ENCODE measurements around the gene RESP18.

RESP18 gene

GRCh38 chr2:219308142-219309101 lies 24.1 kb downstream of the RESP18 start:
- Mint-ChIP-seq H3K9me3 (no peaks in the 10 kb centered on the region), H3K27me3 (ENCODE audit: low read depth) (peaks cover 48% of the 10 kb centered on the region), H3K27ac (no peak overlapping the region), H3K4me3 (no peak overlapping the region), H3K4me1 (ENCODE audit: low read depth) (no peaks in the 10 kb centered on the region), H3K36me3 (ENCODE audit: low read depth) (no peaks in the 10 kb centered on the region)
- peak; percentile 59 for DNase-seq (ENCODE audit: low spot score)

- Mint-ChIP-seq H3K4me3 (no peak overlapping the region), H3K9me3 (no peaks in the 10 kb centered on the region), H3K27me3 (ENCODE audit: low read depth) (peaks cover 54% of the 10 kb centered on the region), H3K36me3 (ENCODE audit: low read depth) (no peaks in the 10 kb centered on the region), H3K4me1 (ENCODE audit: low read depth) (no peaks in the 10 kb centered on the region), H3K27ac (no peak overlapping the region)
- no peak for DNase-seq (ENCODE audit: low spot score)
Measured at GRCh38 chr2:219306047-219306446, 26.5 kb downstream of the RESP18 start.

GRCh38 chr2:219304223-219304622 lies 28.3 kb downstream of the RESP18 start:
- H3K27me3 Mint-ChIP-seq (ENCODE audit: low read depth) = peaks cover 49% of the 10 kb centered on the region
- H3K9me3 Mint-ChIP-seq = no peaks in the 10 kb centered on the region
- no peaks in the 10 kb centered on the region for H3K36me3 Mint-ChIP-seq (ENCODE audit: low read depth)
- H3K27ac Mint-ChIP-seq = no peak overlapping the region
- H3K4me1 Mint-ChIP-seq (ENCODE audit: low read depth) = no peaks in the 10 kb centered on the region
- H3K4me3 Mint-ChIP-seq = no peak overlapping the region
- no peak for DNase-seq (ENCODE audit: low spot score)

DNA sequence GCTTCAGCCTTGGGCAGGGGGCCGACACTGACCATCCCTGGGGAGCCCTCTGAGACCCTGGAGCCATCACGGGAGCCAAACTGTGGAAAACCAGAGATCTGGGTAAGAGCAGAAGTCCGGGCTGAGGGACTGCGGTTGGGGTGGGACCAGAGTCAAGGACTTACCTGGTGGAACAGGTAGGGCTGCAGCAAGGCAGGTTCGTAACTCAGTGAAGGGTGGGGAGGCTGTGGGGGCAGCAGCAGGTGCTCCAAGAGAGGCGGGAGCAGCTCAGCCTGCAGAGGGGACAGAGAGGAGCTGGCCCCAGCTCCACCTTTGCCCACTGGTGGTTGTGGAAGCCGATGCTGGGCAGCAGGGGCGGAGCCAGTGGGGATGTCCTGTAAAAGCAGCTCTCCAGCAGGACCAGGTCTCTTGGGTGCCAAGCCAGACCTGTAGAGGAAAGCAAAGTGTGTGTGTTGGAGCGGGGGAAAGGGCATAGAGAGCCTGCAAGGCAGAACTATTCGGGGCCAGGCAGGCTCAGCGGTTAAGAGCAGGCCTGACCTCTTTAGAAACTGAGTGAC lies 30.1 kb downstream of the RESP18 start:
- H3K27me3 Mint-ChIP-seq (ENCODE audit: low read depth) = peaks cover 42% of the 10 kb centered on the region
- H3K4me3 Mint-ChIP-seq = no peak overlapping the region
- H3K27ac Mint-ChIP-seq = no peak overlapping the region
- peaks cover 4% of the 10 kb centered on the region for H3K4me1 Mint-ChIP-seq (ENCODE audit: low read depth)
- H3K9me3 Mint-ChIP-seq = no peaks in the 10 kb centered on the region
- DNase-seq (ENCODE audit: low spot score) = no peak
- H3K36me3 Mint-ChIP-seq (ENCODE audit: low read depth) = no peaks in the 10 kb centered on the region

GRCh38 chr2:219300022-219300421 lies 32.5 kb downstream of the RESP18 start:
- peaks cover 38% of the 10 kb centered on the region for H3K27me3 Mint-ChIP-seq (ENCODE audit: low read depth)
- peaks cover 8% of the 10 kb centered on the region for H3K4me1 Mint-ChIP-seq (ENCODE audit: low read depth)
- no peaks in the 10 kb centered on the region for H3K9me3 Mint-ChIP-seq
- no peak overlapping the region for H3K27ac Mint-ChIP-seq
- DNase-seq (ENCODE audit: low spot score) = no peak
- no peak overlapping the region for H3K4me3 Mint-ChIP-seq
- no peaks in the 10 kb centered on the region for H3K36me3 Mint-ChIP-seq (ENCODE audit: low read depth)

GRCh38 chr2:219299372-219299760 lies 33.2 kb downstream of the RESP18 start:
- Mint-ChIP-seq H3K4me3 (no peak overlapping the region), H3K27ac (no peak overlapping the region), H3K36me3 (ENCODE audit: low read depth) (no peaks in the 10 kb centered on the region), H3K4me1 (ENCODE audit: low read depth) (peaks cover 9% of the 10 kb centered on the region), H3K27me3 (ENCODE audit: low read depth) (peaks cover 32% of the 10 kb centered on the region), H3K9me3 (no peaks in the 10 kb centered on the region)
- DNase-seq (ENCODE audit: low spot score) = no peak

DNA sequence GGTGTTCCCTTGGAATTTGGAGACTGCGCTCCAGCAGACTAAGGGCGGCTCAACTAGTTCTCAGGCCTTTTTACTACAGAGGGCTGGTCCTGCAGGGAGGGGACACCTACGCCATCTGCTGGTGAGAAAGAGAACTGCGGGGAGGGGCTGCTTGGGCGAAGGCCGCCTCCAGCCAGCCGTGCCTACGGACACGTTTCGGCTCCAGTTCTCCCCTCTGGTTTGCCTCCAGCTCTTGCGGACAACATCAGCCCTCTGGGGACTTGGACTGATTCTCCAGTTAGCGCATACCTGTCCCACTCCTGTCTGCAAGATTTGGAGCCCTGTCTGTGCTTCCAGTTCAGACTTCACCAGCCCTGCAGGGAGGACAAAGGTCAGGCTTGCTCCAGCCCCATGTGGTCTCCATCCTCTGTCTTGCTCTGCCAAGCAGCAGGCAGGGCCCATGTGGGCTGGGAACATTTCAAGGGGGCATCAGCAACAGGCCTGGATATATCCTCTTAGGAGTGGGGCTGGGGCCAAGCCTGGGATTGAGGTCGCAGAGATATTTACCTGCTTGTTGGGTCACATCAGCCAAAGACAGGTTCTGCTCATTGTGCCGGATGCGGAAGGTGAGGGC lies 33.7 kb downstream of the RESP18 start:
- no peaks in the 10 kb centered on the region for H3K36me3 Mint-ChIP-seq (ENCODE audit: low read depth)
- H3K4me3 Mint-ChIP-seq = no peak overlapping the region
- H3K27me3 Mint-ChIP-seq (ENCODE audit: low read depth) = peaks cover 29% of the 10 kb centered on the region
- H3K9me3 Mint-ChIP-seq = no peaks in the 10 kb centered on the region
- H3K27ac Mint-ChIP-seq = no peak overlapping the region
- peaks cover 13% of the 10 kb centered on the region for H3K4me1 Mint-ChIP-seq (ENCODE audit: low read depth)
- peak; percentile 77 for DNase-seq (ENCODE audit: low spot score)

- H3K4me3 Mint-ChIP-seq = no peak overlapping the region
- H3K9me3 Mint-ChIP-seq = no peaks in the 10 kb centered on the region
- no peak overlapping the region for H3K27ac Mint-ChIP-seq
- H3K36me3 Mint-ChIP-seq (ENCODE audit: low read depth) = no peaks in the 10 kb centered on the region
- peaks cover 13% of the 10 kb centered on the region for H3K4me1 Mint-ChIP-seq (ENCODE audit: low read depth)
- no peak for DNase-seq (ENCODE audit: low spot score)
- H3K27me3 Mint-ChIP-seq (ENCODE audit: low read depth) = peaks cover 23% of the 10 kb centered on the region
Measured at GRCh38 chr2:219297766-219298456, 34.6 kb downstream of the RESP18 start.

DNA sequence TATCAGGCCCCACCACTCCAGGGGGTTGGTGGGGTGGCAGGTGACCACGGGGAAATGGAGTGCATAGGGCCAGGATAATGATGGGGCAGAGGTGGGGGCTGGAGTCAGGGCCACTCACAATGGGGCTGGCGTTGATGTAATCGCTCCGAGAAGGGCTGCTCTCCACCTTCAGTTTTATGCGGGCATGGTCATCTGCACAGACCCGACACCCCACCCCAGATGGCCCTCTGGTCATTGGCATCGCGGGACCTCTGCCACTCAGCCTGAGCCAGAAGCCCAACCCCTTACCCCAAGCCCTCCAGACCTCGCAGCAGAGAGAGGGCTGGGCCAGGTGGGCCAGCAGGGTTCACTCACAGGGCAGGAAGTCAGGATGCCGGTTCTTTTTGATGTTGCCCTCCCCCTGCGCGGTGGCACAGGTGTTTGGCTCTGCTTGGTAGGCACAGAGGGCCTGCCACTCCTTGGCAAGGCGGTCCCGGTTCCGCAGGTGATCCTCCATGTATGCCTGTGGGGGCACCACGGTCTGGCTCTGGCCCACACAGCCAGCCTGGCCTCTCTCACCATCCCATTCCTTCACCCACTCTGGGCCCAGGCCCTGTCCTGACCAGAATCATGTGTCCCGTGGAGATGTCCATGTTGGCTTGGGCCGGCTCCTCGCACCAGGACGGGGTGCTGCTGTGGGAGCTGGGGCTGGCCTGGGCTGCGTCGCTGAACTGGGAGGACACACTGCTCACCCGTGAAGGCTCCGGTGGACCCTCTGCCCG lies 35.7 kb downstream of the RESP18 start:
- Mint-ChIP-seq H3K27ac (no peak overlapping the region), H3K4me1 (ENCODE audit: low read depth) (peaks cover 13% of the 10 kb centered on the region), H3K4me3 (no peak overlapping the region), H3K36me3 (ENCODE audit: low read depth) (no peaks in the 10 kb centered on the region), H3K27me3 (ENCODE audit: low read depth) (peaks cover 23% of the 10 kb centered on the region), H3K9me3 (no peaks in the 10 kb centered on the region)
- DNase-seq (ENCODE audit: low spot score) = no peak

DNA sequence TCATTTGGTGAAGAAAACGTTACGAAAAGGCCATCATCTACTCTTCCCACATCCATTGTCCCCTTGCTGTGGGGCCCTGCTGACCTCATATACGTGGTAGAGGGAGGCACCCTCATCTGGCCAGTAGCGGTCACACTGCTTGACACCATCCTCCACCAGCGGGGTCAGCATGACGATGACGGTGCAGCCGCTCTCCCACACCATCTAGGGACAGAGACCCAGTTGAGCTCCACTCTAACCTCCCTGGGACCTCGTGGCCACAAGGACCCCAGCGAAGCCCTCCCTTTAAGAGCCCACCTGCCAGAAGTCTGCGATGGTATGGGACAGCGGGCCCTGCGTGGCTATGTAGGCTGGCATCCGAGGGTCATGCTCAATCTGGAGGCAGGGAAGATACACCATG lies 36.4 kb downstream of the RESP18 start:
- Mint-ChIP-seq H3K4me3 (no peak overlapping the region), H3K9me3 (no peaks in the 10 kb centered on the region), H3K27ac (no peak overlapping the region), H3K27me3 (ENCODE audit: low read depth) (peaks cover 19% of the 10 kb centered on the region), H3K4me1 (ENCODE audit: low read depth) (peaks cover 13% of the 10 kb centered on the region), H3K36me3 (ENCODE audit: low read depth) (no peaks in the 10 kb centered on the region)
- DNase-seq (ENCODE audit: low spot score) = no peak

- H3K27ac Mint-ChIP-seq = peak overlapping the region; percentile 86
- H3K27me3 Mint-ChIP-seq (ENCODE audit: low read depth) = peaks cover 10% of the 10 kb centered on the region
- H3K9me3 Mint-ChIP-seq = no peaks in the 10 kb centered on the region
- peaks cover 13% of the 10 kb centered on the region for H3K4me1 Mint-ChIP-seq (ENCODE audit: low read depth)
- H3K36me3 Mint-ChIP-seq (ENCODE audit: low read depth) = no peaks in the 10 kb centered on the region
- DNase-seq (ENCODE audit: low spot score) = peak; percentile 86
- H3K4me3 Mint-ChIP-seq = peak overlapping the region; percentile 81
Measured at GRCh38 chr2:219294356-219295351, 37.9 kb downstream of the RESP18 start.

DNA sequence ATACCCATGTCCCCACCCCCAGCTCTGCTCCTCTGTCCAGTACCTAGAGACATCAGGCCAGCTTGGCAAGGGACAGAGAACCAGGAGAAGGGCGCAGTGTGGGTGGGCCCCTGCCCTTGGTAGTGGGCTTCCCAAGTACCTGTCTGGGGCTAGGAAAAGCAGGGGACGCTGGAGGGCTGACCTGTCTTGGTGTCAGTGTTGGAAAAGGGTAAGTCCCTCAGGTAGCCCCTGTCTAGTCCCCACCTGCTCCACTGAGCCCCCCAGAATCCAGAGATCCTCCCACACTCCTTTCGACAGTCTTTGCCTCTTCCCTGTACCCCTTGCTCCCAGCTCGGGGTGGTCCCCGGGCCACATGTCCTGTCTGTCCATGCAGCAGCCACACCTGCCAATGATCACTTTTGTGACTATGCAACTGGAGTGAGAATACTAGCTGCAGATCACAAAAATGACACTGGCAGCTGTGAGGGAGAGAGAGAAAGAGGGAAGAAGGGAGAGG lies 38.8 kb downstream of the RESP18 start:
- peaks cover 11% of the 10 kb centered on the region for H3K4me1 Mint-ChIP-seq (ENCODE audit: low read depth)
- peaks cover 6% of the 10 kb centered on the region for H3K27me3 Mint-ChIP-seq (ENCODE audit: low read depth)

More for the DNA sequence above, 38.8 kb downstream of the RESP18 start:
- H3K4me3 Mint-ChIP-seq = peak overlapping the region; percentile 81
- H3K36me3 Mint-ChIP-seq (ENCODE audit: low read depth) = no peaks in the 10 kb centered on the region
- no peaks in the 10 kb centered on the region for H3K9me3 Mint-ChIP-seq
- no peak for DNase-seq (ENCODE audit: low spot score)
- H3K27ac Mint-ChIP-seq = peak overlapping the region; percentile 86
